ENCODE data around the gene ILF3.

DNA sequence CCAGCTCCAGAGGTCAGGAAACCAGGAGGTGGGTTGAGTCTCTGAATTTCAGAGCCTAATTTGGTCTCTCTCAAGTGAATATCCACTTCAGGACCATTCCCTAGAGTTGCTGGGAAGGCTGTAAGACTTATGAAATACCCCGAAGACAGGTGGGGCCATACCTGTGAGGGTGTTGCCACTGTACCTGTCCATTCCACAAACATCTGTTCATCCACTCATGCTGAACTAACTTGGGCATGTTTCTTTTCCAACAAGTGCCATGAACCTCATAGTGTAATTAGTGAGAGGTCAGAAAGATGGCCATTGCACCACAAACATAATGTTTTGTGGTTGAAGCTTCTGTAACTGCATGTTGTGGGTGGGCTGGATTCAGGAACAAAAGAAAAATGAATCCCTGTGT is 7.8 kb downstream of the ILF3 start:
- TF ChIP-seq CTCF (IDR thresholded peaks at IDR 0.05) (no peak), POLR2A (IDR thresholded peaks at IDR 0.05) (no peak)

Measured in adrenal gland (tissue), 5 donors.